ENCODE results near the gene MBD5. TPM values are rescaled to one million over a fixed set of nuclear protein-coding genes. Genes with fewer than 3 reads are reported as not detected.

The MBD5 gene
- total RNA-seq, 4 donors from 2014 or later: 51.2 to 85.9 (median 72.6) TPM

GRCh38 chr2:148202237-148202636, 181.3 kb downstream of the MBD5 start:
- H3K36me3 ChIP-seq: no peaks in the 10 kb centered on the region
- H3K4me3 ChIP-seq (replicated peaks in 1 of 3): no peak overlapping the region
- H3K9me3 ChIP-seq: no peaks in the 10 kb centered on the region
- no peak for TF ChIP-seq CTCF (IDR thresholded peaks at IDR 0.05)
- no peak for TF ChIP-seq POLR2A (IDR thresholded peaks at IDR 0.05)
- no peaks in the 10 kb centered on the region for H3K27me3 ChIP-seq
- H3K27ac ChIP-seq: no peak overlapping the region
- intact Hi-C loops (cut with DNase I): no loop called here
- H3K4me1 ChIP-seq: no peaks in the 10 kb centered on the region
- DNase-seq: no peak

DNA sequence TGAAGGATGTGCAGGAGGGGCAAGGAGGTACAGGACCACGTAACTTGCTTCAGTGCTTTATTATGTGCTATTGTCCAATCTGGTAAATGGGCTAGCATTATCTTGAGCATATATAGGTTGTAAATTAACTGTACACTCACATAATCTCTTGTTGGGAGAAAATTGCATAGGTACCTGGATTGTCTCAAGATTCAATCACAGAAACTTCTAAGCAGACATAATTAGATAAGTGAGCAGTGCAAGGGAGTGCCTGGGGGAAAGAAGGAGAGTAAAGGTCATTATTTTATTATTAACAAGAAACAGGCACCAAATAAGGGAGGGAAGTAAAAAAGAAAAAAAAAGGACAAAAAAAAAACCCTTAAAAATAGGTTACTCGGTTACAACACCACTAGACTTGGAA, 186.2 kb downstream of the MBD5 start:
- intact Hi-C loops (cut with DNase I): no loop called here
- Histone ChIP-seq H3K4me1 (no peaks in the 10 kb centered on the region), H3K27ac (no peak overlapping the region), H3K9me3 (no peaks in the 10 kb centered on the region), H3K36me3 (no peaks in the 10 kb centered on the region), H3K4me3 (replicated peaks in 1 of 3) (no peak overlapping the region), H3K27me3 (no peaks in the 10 kb centered on the region)
- no peak for DNase-seq
- WGBS, 2 donors: 88 to 91% methylated on average over 2 of the region's 2 CpGs
- no peak for TF ChIP-seq POLR2A (IDR thresholded peaks at IDR 0.05)
- no peak for TF ChIP-seq CTCF (IDR thresholded peaks at IDR 0.05)

DNA sequence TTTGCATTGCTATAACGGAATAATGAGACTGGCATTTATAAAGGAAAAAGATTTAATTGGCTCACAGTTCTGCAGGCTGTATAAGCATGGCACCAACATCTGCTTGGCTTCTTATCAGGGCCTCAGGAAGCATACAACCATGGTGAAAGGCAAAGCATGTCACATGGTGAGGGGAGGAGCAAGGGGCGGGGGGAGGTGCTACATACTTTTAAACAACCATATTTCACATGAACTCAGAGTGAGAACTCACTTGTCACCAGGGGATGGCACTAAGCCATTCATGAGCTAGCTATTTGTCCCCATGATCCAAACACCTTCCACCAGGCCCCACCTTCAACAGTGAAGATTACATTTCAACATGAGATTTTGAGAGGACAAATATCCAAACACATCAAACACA, 188.7 kb downstream of the MBD5 start:
- Histone ChIP-seq H3K27me3 (no peaks in the 10 kb centered on the region), H3K4me3 (replicated peaks in 1 of 3) (no peak overlapping the region), H3K4me1 (no peaks in the 10 kb centered on the region), H3K27ac (no peak overlapping the region), H3K36me3 (no peaks in the 10 kb centered on the region), H3K9me3 (no peaks in the 10 kb centered on the region)
- 99 to 100% methylated on average over 2 of the region's 2 CpGs for WGBS, 2 donors
- intact Hi-C loops (cut with DNase I): no loop called here
- TF ChIP-seq POLR2A (IDR thresholded peaks at IDR 0.05) (no peak), CTCF (IDR thresholded peaks at IDR 0.05) (no peak)
- DNase-seq: no peak

GRCh38 chr2:148218326-148219075, 197.6 kb downstream of the MBD5 start:
- H3K4me3 ChIP-seq (replicated peaks in 1 of 3): no peak overlapping the region
- intact Hi-C loops (cut with DNase I): no loop called here
- no peaks in the 10 kb centered on the region for H3K9me3 ChIP-seq
- H3K27me3 ChIP-seq: no peaks in the 10 kb centered on the region
- no peaks in the 10 kb centered on the region for H3K4me1 ChIP-seq
- no peak for TF ChIP-seq CTCF (IDR thresholded peaks at IDR 0.05)
- no peak for TF ChIP-seq POLR2A (IDR thresholded peaks at IDR 0.05)
- 94 to 97% methylated on average over 5 of the region's 5 CpGs for WGBS, 2 donors
- H3K36me3 ChIP-seq: no peaks in the 10 kb centered on the region
- DNase-seq: no peak
- H3K27ac ChIP-seq: no peak overlapping the region

- H3K4me3 ChIP-seq (replicated peaks in 1 of 3): no peak overlapping the region
- no peaks in the 10 kb centered on the region for H3K4me1 ChIP-seq
- 95 to 98% methylated on average over 4 of the region's 4 CpGs for WGBS, 2 donors
- no peak for DNase-seq
- H3K27ac ChIP-seq: no peak overlapping the region
- TF ChIP-seq CTCF (IDR thresholded peaks at IDR 0.05): no peak
- TF ChIP-seq POLR2A (IDR thresholded peaks at IDR 0.05): no peak
- no peaks in the 10 kb centered on the region for H3K27me3 ChIP-seq
- no peaks in the 10 kb centered on the region for H3K9me3 ChIP-seq
- H3K36me3 ChIP-seq: no peaks in the 10 kb centered on the region
- intact Hi-C loops (cut with DNase I): no loop called here
Measured at GRCh38 chr2:148221166-148221565, 200.3 kb downstream of the MBD5 start.

All from thyroid gland (tissue), 4 donors.